Measurements from ENCODE around the gene TMEM69. TPM values are rescaled to one million over a fixed set of nuclear protein-coding genes. Genes with fewer than 3 reads are reported as not detected.
"Not testable (repeated sequence)": the region's sequence is repeated elsewhere in the genome, so short reads cannot be mapped to it uniquely, and the experiment has no call there.

The TMEM69 gene
- total RNA-seq, 4 donors from 2014 or later: 6.6 to 27.5 (median 22.8) TPM

DNA sequence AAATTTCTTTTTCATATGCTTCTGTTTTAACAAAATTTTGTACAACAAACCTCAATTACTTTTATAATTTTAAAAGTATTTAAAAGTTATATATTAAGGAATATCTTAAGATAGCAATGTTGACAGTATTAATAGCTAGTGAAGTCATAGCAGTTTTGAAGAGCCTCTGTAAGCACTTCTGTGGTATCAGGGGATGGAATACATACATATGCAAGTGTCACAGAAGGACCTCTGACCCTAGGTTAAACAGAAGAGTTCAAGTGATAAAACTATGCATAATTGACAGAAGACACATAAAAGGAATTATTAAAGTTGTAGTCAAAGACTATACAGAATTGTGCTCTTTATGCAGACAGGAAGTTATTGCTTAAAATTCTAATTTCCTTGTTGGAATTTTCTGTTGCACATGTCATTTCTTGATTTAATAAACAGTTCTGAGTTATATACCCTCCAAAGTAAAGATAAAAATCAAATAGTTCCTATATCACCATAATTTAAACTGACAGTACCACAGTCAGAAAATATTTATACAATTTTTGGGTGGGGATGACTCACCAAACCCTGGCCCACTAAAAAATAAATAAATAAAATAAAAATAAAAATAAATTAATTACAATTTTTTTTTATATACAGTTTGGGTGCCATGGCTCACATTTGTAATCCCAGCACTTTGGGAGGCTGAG is 35.4 kb downstream of the TMEM69 start:
- Histone ChIP-seq H3K27me3 (no peaks in the 10 kb centered on the region), H3K4me3 (no peak overlapping the region), H3K36me3 (peaks cover 0 to 29% (median 0%) of the 10 kb centered on the region in 3 donors), H3K27ac (no peak overlapping the region), H3K4me1 (no peaks in the 10 kb centered on the region), H3K9me3 (no peaks in the 10 kb centered on the region)
- DNase-seq: no peak
- no peak for TF ChIP-seq POLR2A (IDR thresholded peaks at IDR 0.05)
- TF ChIP-seq, protein P1, sequence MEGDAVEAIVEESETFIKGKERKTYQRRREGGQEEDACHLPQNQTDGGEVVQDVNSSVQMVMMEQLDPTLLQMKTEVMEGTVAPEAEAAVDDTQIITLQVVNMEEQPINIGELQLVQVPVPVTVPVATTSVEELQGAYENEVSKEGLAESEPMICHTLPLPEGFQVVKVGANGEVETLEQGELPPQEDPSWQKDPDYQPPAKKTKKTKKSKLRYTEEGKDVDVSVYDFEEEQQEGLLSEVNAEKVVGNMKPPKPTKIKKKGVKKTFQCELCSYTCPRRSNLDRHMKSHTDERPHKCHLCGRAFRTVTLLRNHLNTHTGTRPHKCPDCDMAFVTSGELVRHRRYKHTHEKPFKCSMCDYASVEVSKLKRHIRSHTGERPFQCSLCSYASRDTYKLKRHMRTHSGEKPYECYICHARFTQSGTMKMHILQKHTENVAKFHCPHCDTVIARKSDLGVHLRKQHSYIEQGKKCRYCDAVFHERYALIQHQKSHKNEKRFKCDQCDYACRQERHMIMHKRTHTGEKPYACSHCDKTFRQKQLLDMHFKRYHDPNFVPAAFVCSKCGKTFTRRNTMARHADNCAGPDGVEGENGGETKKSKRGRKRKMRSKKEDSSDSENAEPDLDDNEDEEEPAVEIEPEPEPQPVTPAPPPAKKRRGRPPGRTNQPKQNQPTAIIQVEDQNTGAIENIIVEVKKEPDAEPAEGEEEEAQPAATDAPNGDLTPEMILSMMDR (IDR thresholded peaks at IDR 0.05): no peak

DNA sequence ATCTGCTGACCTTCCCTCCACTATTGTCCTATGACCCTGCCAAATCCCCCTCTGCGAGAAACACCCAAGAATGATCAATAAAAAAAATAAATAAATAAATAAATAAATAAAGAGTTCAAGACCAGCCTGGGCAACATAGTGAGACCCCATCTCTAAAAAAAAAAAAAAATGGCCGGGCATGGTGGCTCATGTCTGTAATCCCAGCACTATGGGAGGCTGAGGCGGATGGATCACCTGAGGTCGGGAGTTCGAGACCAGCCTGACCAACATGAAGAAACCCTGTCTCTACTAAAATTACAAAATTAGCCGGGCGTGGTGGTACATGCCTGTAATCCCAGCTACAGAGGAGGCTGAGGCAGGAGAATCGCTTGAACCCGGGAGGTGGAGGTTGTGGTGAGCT is 38.0 kb downstream of the TMEM69 start:
- H3K36me3 ChIP-seq: peaks cover 0 to 20% (median 0%) of the 10 kb centered on the region in 3 donors
- H3K27me3 ChIP-seq, H3K27ac ChIP-seq, H3K9me3 ChIP-seq, H3K4me1 ChIP-seq, H3K4me3 ChIP-seq, DNase-seq: not testable (repeated sequence)

DNA sequence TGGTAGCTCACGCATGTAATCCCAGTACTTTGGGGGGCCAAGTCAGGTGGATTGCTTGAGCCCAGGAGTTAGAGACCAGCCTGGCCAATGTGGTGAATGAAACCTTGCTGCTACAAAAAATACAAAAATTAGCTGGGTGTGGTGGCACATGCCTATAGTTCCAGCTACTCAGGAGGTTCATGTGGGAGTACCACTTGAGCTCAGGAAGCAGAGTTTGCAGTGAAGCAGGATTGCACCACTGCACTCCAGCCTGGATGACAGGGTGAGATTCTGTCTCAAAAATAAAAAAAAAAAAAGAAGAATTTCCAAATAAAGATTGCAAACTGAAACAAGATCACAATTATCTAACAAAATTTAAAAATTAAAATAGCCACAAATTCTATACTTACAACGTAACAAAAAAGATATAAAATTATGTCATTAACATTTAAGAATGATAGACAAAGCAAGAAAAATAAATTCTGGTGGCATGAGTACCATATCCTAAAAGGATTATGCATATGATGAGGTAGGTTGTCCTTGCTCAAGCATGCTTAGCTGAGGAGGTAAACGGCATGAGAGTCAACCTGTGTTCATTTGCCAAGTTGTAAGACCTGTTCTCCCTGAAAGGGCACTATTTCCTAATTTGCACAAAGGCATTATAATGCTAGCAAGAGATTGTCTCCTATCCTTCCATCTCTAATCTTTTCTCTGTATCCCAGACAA is 42.2 kb downstream of the TMEM69 start:
- TF ChIP-seq POLR2A (IDR thresholded peaks at IDR 0.05): no peak
- TF ChIP-seq, protein P1 (IDR thresholded peaks at IDR 0.05): no peak

DNA sequence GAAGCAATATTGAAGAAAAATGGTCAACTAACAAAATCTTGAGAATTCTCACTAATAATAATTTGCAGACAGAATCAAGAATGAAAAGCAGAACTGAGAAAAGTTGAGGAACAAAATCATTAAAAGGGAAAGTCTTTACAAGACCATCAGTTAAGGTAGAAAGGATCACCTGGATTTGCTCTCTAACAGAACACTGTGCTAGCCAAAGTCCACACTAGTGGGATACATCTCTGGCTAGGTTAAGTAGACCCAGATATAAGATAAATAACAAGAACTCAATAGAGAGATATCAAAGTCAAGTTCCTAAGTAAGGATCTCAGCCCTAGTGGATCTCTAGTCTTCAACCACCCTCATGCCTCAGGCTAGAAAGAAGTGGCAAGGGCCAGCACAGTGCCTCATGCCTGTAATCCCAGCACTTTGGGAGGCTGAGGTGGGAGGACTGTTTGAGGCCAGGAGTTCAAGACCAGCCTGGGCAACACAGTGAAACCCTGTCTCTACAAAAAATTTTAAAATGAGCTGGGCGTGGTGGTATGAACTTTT is 42.9 kb downstream of the TMEM69 start:
- no peak for DNase-seq
- Histone ChIP-seq H3K4me1 (no peaks in the 10 kb centered on the region), H3K27me3 (no peaks in the 10 kb centered on the region), H3K4me3 (no peak overlapping the region), H3K9me3 (no peaks in the 10 kb centered on the region), H3K27ac (no peak overlapping the region), H3K36me3 (peaks cover 0 to 20% (median 0%) of the 10 kb centered on the region in 3 donors)
- TF ChIP-seq, protein P1 (IDR thresholded peaks at IDR 0.05): no peak
- TF ChIP-seq POLR2A (IDR thresholded peaks at IDR 0.05): no peak

More for the DNA sequence above, 42.2 kb downstream of the TMEM69 start:
- no peaks in the 10 kb centered on the region for H3K9me3 ChIP-seq
- H3K4me3 ChIP-seq: no peak overlapping the region
- peaks cover 0 to 20% (median 0%) of the 10 kb centered on the region in 3 donors for H3K36me3 ChIP-seq
- H3K27ac ChIP-seq: no peak overlapping the region
- H3K4me1 ChIP-seq: no peaks in the 10 kb centered on the region
- DNase-seq: no peak
- no peaks in the 10 kb centered on the region for H3K27me3 ChIP-seq

DNA sequence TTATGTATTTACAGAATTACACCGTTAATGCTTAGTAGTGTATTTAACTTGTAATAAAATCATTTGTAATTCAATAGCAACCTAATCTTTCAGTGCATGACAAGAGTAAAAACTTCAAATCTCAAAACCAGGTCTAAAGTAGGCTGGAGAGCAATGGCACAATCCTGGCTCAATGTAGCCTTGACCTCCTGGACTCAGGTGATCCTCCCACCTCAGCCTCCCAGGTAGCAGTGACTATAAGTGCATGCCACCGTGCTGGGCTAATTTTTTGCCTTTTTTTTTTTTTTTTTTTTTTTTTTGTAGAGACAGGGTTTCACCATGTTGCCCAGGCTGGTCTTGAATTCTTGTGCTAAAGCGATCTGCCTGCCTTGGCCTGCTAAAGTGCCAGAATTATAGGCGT is 51.2 kb downstream of the TMEM69 start:
- no peaks in the 10 kb centered on the region for H3K4me1 ChIP-seq
- no peak overlapping the region for H3K4me3 ChIP-seq
- TF ChIP-seq, protein P1 (IDR thresholded peaks at IDR 0.05): no peak
- TF ChIP-seq POLR2A (IDR thresholded peaks at IDR 0.05): no peak
- H3K27ac ChIP-seq: no peak overlapping the region
- no peaks in the 10 kb centered on the region for H3K27me3 ChIP-seq
- no peak for DNase-seq
- peaks cover 0 to 23% (median 0%) of the 10 kb centered on the region in 3 donors for H3K36me3 ChIP-seq
- H3K9me3 ChIP-seq: no peaks in the 10 kb centered on the region

DNA sequence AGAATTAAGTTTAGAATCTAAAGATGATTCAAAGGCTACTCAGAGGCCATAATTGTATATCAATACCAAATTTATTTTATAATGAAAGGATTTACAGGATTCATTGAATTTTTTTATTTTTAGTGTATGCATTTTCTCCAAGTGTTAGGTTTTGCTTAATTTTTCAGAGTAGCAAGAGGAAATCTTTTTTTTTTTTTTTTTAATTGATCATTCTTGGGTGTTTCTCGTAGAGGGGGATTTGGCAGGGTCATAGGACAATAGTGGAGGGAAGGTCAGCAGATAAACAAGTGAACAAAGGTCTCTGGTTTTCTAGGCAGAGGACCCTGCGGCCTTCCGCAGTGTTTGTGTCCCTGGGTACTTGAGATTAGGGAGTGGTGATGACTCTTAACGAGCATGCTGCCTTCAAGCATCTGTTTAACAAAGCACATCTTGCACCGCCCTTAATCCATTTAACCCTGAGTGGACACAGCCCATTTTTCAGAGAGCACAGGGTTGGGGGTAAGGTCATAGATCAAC is 51.7 kb downstream of the TMEM69 start:
- peaks cover 0 to 23% (median 0%) of the 10 kb centered on the region in 3 donors for H3K36me3 ChIP-seq
- not testable (repeated sequence) for H3K27me3 ChIP-seq, DNase-seq, H3K27ac ChIP-seq, H3K4me3 ChIP-seq, H3K4me1 ChIP-seq, H3K9me3 ChIP-seq

Other genes starting within 250 kb of the TMEM69 start
- 10 to 100 TPM; 16.5 to 30.5 (median 23.2) TPM for gene TESK2, start 197.0 kb upstream of the TMEM69 start, total RNA-seq
- 1 to 10 TPM in 2 of 4 donors, under 1 TPM in 1, not detected in 1; 0.94 to 3.7 (median 1.7) TPM for gene CCDC163, start 188.1 kb upstream of the TMEM69 start, total RNA-seq
- 1 to 10 TPM; 2.5 to 5.1 (median 3.4) TPM for gene MMACHC, start 187.9 kb upstream of the TMEM69 start, total RNA-seq
- gene PRDX1, start 166.3 kb upstream of the TMEM69 start, total RNA-seq: 100 to 1,000 TPM; 214 to 501 (median 292) TPM
- gene AKR1A1, start 137.4 kb upstream of the TMEM69 start, total RNA-seq: 100 to 1,000 TPM; 161 to 305 (median 201) TPM
- 100 to 1,000 TPM in 1 of 4 donors, 10 to 100 TPM in 3; 31.3 to 194 (median 63.8) TPM for gene NASP, start 104.1 kb upstream of the TMEM69 start, total RNA-seq
- gene CCDC17, start 64.1 kb upstream of the TMEM69 start, total RNA-seq: 10 to 100 TPM in 3 of 4 donors, 1 to 10 TPM in 1; 5.0 to 17.3 (median 15.7) TPM
- gene GPBP1L1, start 1.6 kb upstream of the TMEM69 start, total RNA-seq: 100 to 1,000 TPM; 161 to 258 (median 238) TPM
- gene IPP, start 62.5 kb downstream of the TMEM69 start, total RNA-seq: 10 to 100 TPM in 3 of 4 donors, 1 to 10 TPM in 1; 8.9 to 17.2 (median 12.1) TPM
- gene MAST2, start 115.4 kb downstream of the TMEM69 start, total RNA-seq: 100 to 1,000 TPM in 3 of 4 donors, 10 to 100 TPM in 1; 75.9 to 249 (median 134) TPM